OCI-M1 (cell line): Measurements from ENCODE around the gene AARS2.
"Not testable (repeated sequence)": the region's sequence is repeated elsewhere in the genome, so short reads cannot be mapped to it uniquely, and the experiment has no call there.

ENCODE experiments used
- DNase-seq: peaks from one replicate; lab custom pipeline; 2025; lab: John Stamatoyannopoulos, UW

AARS2 gene

GRCh38 chr6:44329858-44330257 is 16.7 kb upstream of the AARS2 start:
- DNase-seq, result no peak

GRCh38 chr6:44328203-44328602 is 15.1 kb upstream of the AARS2 start:
- not testable (repeated sequence) for DNase-seq

GRCh38 chr6:44327760-44328159 is 14.6 kb upstream of the AARS2 start:
- no peak for DNase-seq

GRCh38 chr6:44327096-44327495 is 13.9 kb upstream of the AARS2 start:
- DNase-seq, result no peak

- DNase-seq, result no peak
Observed at GRCh38 chr6:44321210-44321609, 8.1 kb upstream of the AARS2 start.

GRCh38 chr6:44317136-44317631 is 4.0 kb upstream of the AARS2 start:
- not testable (repeated sequence) for DNase-seq

GRCh38 chr6:44316481-44316880 is 3.3 kb upstream of the AARS2 start:
- no peak for DNase-seq

- no peak for DNase-seq
Observed at GRCh38 chr6:44315951-44316350, 2.8 kb upstream of the AARS2 start.

GRCh38 chr6:44315516-44315915 is 2.4 kb upstream of the AARS2 start:
- DNase-seq, result no peak

- not testable (repeated sequence) for DNase-seq
Observed at GRCh38 chr6:44314657-44315056, 1.5 kb upstream of the AARS2 start.

- no peak for DNase-seq
Observed at GRCh38 chr6:44311767-44312166, 1.4 kb downstream of the AARS2 start.

- DNase-seq, result no peak
Observed at GRCh38 chr6:44311304-44311703, 1.8 kb downstream of the AARS2 start.

GRCh38 chr6:44310241-44310640 is 2.9 kb downstream of the AARS2 start:
- no peak for DNase-seq

GRCh38 chr6:44309631-44310030 is 3.5 kb downstream of the AARS2 start:
- DNase-seq, result no peak

- no peak for DNase-seq
Observed at GRCh38 chr6:44309092-44309491, 4.1 kb downstream of the AARS2 start.

- DNase-seq, result no peak
Observed at GRCh38 chr6:44307217-44307616, 5.9 kb downstream of the AARS2 start.

GRCh38 chr6:44306710-44307109 is 6.4 kb downstream of the AARS2 start:
- no peak for DNase-seq

- no peak for DNase-seq
Observed at GRCh38 chr6:44305200-44305725, 7.9 kb downstream of the AARS2 start.

- peak; percentile 60 for DNase-seq
Observed at GRCh38 chr6:44304282-44305199, 8.6 kb downstream of the AARS2 start.

- no peak for DNase-seq
Observed at GRCh38 chr6:44303842-44304241, 9.3 kb downstream of the AARS2 start.

GRCh38 chr6:44302856-44303255 is 10.3 kb downstream of the AARS2 start:
- DNase-seq, result no peak

GRCh38 chr6:44301782-44302564 is 11.2 kb downstream of the AARS2 start:
- DNase-seq, result no peak

- DNase-seq, result no peak
Observed at GRCh38 chr6:44301106-44301505, 12.0 kb downstream of the AARS2 start.
